ENCODE data around the gene DUSP22. TPM values are rescaled to one million over a fixed set of nuclear protein-coding genes. Genes with fewer than 3 reads are reported as not detected.

Gene DUSP22
- total RNA-seq, 1 donor from 2014 or later, result 40.0 TPM

- H3K4me1 ChIP-seq, result no peaks in the 10 kb centered on the region
- Mint-ChIP-seq H3K27me3 (ENCODE audit: insufficient read depth, low read depth) (peaks cover 4% of the 10 kb centered on the region), H3K4me1 (no peaks in the 10 kb centered on the region), H3K9me3 (peaks cover 11% of the 10 kb centered on the region), H3K36me3 (no peaks in the 10 kb centered on the region), H3K4me3 (no peak overlapping the region), H3K27ac (no peak overlapping the region)
- no peaks in the 10 kb centered on the region for H3K9me3 ChIP-seq (ENCODE audit: low read depth)
- H3F3A ChIP-seq (ENCODE audit: low read depth), result no peaks in the 10 kb centered on the region
- H3K79me2 ChIP-seq (ENCODE audit: low read depth), result no peaks in the 10 kb centered on the region
- no peaks in the 10 kb centered on the region for H3K36me3 ChIP-seq
- H4K20me1 ChIP-seq (ENCODE audit: low read depth), result no peaks in the 10 kb centered on the region
- H3K27ac ChIP-seq, result no peak overlapping the region
- H3K4me3 ChIP-seq, result no peak overlapping the region
- H3K4me2 ChIP-seq, result no peak overlapping the region
- no peak for DNase-seq (ENCODE audit: low spot score)
- H3K27me3 ChIP-seq, result no peaks in the 10 kb centered on the region
- H2AFZ ChIP-seq (replicated peaks), result no peak overlapping the region
- no peak for TF ChIP-seq EZH2 (IDR thresholded peaks at IDR 0.05)
- TF ChIP-seq, protein P1, sequence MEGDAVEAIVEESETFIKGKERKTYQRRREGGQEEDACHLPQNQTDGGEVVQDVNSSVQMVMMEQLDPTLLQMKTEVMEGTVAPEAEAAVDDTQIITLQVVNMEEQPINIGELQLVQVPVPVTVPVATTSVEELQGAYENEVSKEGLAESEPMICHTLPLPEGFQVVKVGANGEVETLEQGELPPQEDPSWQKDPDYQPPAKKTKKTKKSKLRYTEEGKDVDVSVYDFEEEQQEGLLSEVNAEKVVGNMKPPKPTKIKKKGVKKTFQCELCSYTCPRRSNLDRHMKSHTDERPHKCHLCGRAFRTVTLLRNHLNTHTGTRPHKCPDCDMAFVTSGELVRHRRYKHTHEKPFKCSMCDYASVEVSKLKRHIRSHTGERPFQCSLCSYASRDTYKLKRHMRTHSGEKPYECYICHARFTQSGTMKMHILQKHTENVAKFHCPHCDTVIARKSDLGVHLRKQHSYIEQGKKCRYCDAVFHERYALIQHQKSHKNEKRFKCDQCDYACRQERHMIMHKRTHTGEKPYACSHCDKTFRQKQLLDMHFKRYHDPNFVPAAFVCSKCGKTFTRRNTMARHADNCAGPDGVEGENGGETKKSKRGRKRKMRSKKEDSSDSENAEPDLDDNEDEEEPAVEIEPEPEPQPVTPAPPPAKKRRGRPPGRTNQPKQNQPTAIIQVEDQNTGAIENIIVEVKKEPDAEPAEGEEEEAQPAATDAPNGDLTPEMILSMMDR (IDR thresholded peaks at IDR 0.05), result no peak
- TF ChIP-seq EZH2phosphoT487 (IDR thresholded peaks at IDR 0.05), result no peak
- H3K9ac ChIP-seq, result no peak overlapping the region
These were observed 36.1 kb upstream of the DUSP22 start for GRCh38 chr6:256169-256568.

DNA sequence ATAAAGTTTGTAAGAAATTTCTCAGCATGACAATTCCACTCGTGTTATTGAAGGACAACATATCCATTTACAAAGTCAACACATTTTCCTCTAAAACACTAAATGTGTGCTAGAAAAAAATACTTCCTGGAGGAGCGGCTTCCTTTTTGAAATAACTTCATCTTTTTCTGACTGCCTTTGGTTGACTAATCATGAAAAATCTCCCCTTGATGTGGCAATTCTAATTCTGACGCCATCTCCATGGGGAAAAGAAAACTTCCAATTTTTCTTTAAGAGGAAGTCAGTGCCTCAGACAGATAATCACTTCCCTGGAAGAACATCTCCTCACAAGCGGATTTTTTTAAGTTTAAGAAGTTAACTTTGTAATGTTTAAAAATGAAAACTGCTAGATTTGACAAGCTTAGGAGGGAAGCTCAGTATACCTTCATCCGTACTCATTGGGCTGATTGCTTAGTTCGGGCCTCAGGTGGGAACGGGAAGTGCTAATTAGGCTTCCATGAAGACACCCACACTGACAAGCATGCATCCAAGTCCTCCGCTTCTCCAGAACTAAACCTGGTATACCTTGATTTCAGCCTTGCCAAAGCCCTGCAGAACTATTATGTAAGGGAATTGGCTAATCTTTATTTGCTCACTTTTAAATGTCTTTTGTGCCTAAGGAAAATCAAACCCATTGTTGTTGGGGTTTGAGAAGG, 35.1 kb upstream of the DUSP22 start:
- H3K4me1 Mint-ChIP-seq, result no peaks in the 10 kb centered on the region
- no peaks in the 10 kb centered on the region for H4K20me1 ChIP-seq (ENCODE audit: low read depth)
- no peaks in the 10 kb centered on the region for H3K27me3 ChIP-seq
- H2AFZ ChIP-seq (replicated peaks), result no peak overlapping the region
- H3K9ac ChIP-seq, result no peak overlapping the region
- no peak for DNase-seq (ENCODE audit: low spot score)
- no peak overlapping the region for H3K27ac ChIP-seq
- H3K4me3 ChIP-seq, result no peak overlapping the region
- H3K4me1 ChIP-seq, result no peaks in the 10 kb centered on the region
- H3F3A ChIP-seq (ENCODE audit: low read depth), result no peaks in the 10 kb centered on the region
- H3K36me3 Mint-ChIP-seq, result no peaks in the 10 kb centered on the region
- no peak overlapping the region for H3K4me3 Mint-ChIP-seq
- H3K27ac Mint-ChIP-seq, result no peak overlapping the region
- TF ChIP-seq, protein P1 (IDR thresholded peaks at IDR 0.05), result no peak
- TF ChIP-seq EZH2phosphoT487 (IDR thresholded peaks at IDR 0.05) (no peak), EZH2 (IDR thresholded peaks at IDR 0.05) (no peak)
- H3K36me3 ChIP-seq, result no peaks in the 10 kb centered on the region
- H3K4me2 ChIP-seq, result no peak overlapping the region
- H3K9me3 ChIP-seq (ENCODE audit: low read depth), result no peaks in the 10 kb centered on the region
- no peaks in the 10 kb centered on the region for H3K79me2 ChIP-seq (ENCODE audit: low read depth)
- H3K9me3 Mint-ChIP-seq, result peaks cover 11% of the 10 kb centered on the region
- peaks cover 4% of the 10 kb centered on the region for H3K27me3 Mint-ChIP-seq (ENCODE audit: insufficient read depth, low read depth)

DNA sequence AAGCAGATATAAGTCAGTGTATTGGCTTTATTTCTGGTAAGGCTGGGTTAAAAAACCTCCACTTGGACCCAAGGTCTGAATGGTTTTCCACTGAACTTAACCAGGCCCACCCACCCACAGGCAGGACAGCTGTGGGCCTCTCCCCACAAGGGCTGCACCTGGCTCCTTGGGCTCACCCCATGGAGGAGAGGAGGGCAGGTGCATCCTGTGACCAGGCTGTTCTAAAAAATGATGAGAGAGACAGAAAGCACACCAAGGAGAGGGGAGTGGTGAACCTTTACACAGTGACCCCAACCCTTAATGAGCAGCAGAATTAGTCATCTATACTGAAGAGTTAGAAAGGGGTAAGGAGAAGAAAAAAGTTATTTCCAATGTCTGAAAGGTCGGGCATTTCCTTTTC, 34.5 kb upstream of the DUSP22 start:
- DNase-seq (ENCODE audit: low spot score), result no peak
- H3K36me3 Mint-ChIP-seq, result no peaks in the 10 kb centered on the region
- Histone ChIP-seq H3K4me2 (no peak overlapping the region), H3K27ac (no peak overlapping the region), H3K4me1 (no peaks in the 10 kb centered on the region), H3K27me3 (no peaks in the 10 kb centered on the region), H3K9me3 (ENCODE audit: low read depth) (no peaks in the 10 kb centered on the region), H2AFZ (replicated peaks) (no peak overlapping the region), H3K9ac (no peak overlapping the region), H3K36me3 (no peaks in the 10 kb centered on the region), H3K4me3 (no peak overlapping the region), H3K79me2 (ENCODE audit: low read depth) (no peaks in the 10 kb centered on the region), H4K20me1 (ENCODE audit: low read depth) (no peaks in the 10 kb centered on the region), H3F3A (ENCODE audit: low read depth) (no peaks in the 10 kb centered on the region)
- no peak overlapping the region for H3K4me3 Mint-ChIP-seq
- peaks cover 4% of the 10 kb centered on the region for H3K27me3 Mint-ChIP-seq (ENCODE audit: insufficient read depth, low read depth)
- no peak overlapping the region for H3K27ac Mint-ChIP-seq
- peaks cover 14% of the 10 kb centered on the region for H3K9me3 Mint-ChIP-seq
- TF ChIP-seq, protein P1 (IDR thresholded peaks at IDR 0.05), result no peak
- TF ChIP-seq EZH2 (IDR thresholded peaks at IDR 0.05) (no peak), EZH2phosphoT487 (IDR thresholded peaks at IDR 0.05) (no peak)
- no peaks in the 10 kb centered on the region for H3K4me1 Mint-ChIP-seq
